Activated effector memory CD4-positive, alpha-beta T cell treated with Interleukin-2 at 50 U/mL for 16 hours (primary cell): ENCODE results near the gene CATSPERE.
"Not testable (repeated sequence)": the region's sequence is repeated elsewhere in the genome, so short reads cannot be mapped to it uniquely, and the experiment has no call there.

ENCODE experiments used
- DNase-seq: peaks from one replicate; pipeline ENCODE4 v3.0.0-alpha.2; 2020

CATSPERE gene

DNA sequence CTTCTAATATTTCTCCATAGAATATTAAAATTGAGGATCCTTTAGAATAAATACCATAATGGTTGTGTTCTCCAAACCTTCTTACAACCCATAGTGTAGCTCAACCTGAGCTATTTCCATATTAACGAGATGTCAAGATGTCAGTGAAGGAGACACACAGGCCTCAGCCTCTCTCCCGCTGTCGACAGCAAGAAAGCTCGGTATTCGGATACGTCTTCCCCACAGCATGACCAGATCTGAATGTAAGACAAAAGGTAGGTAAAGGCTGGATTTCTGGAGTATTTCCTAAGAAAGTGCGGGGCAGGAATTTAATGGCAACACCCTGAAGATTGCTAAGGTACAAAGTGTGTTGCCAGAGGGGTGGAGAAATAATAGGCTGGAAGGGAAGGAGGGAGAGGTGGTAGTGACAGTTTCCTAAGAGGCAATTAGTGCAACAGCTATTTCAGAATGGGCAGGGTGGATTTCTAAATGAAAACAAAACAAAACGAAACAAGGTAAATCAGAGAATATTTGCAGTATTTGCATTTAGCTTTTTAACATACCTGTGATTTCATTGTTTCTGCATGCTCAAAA, 11.1 kb upstream of the CATSPERE start:
- DNase-seq = no peak

DNA sequence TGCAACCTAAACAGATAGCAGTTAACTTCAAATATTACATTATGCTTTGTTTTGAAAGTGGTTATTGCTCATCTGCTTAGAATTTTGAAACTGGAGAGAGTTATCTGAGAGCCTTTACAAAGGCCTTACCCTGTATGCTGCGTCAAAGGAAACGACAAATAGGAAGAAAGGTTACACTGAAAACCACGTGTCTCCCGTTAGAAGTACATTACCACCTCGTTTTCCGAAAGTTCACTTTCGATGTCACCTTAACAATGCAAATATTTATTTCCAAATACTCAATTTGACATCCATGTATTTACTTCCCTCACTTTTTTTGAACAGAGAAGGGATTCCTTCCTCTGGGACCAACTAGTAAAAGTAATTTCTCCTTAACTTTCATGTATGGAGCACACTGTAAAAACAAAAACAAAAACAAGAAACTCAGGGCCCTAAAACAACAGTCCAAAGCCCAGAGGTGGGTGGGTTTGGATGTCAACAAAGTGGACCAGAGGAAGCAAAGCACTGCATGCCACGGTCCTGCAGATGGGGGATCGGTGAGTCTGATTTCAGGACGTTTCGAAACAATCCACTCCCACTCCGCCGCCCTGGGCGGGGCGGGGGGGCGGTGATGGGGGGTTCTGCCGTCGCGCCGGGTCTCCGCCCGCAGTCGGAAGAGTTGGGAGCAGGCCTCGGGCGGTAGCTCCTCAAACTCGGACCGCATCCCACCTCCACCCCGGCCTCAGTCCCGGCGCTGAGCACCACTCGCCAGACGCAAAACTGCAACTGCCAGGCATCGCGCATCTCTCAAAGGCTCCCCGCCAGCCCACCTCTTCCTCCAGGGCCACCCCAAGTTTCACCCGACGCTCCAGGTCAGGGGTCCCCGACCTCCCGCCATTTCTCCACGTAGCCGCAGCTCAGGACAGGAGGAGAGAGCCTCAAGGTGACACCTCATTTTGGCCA, 10.2 kb upstream of the CATSPERE start:
- peak; percentile 51 for DNase-seq

DNA sequence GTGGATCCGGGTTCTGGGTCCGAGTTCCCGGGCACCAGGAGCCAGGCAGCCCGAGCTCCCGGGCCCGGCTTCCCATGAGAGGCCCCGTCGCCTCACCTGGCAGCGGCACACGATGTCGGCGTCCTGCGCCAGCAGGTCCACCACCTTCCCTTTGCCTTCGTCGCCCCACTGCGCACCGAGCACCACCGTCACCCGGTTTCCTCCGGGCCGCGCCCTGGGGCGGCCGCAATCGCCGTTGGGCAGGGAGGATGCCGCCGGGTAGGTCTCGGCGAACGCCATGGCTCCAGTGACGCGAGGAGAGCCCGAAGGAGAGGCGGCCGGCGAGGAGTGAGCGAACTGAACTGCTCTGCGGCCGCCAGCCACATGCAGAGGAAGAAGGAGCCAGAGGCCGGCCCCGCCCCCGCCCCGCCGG, 9.5 kb upstream of the CATSPERE start, which contains the start of gene ADSS2:
TSS of gene ADSS2 (minus strand) at position 371 of the 412 bp plus-strand sequence. CDS start at position 279, 92 bp downstream.
- DNase-seq = no peak

DNA sequence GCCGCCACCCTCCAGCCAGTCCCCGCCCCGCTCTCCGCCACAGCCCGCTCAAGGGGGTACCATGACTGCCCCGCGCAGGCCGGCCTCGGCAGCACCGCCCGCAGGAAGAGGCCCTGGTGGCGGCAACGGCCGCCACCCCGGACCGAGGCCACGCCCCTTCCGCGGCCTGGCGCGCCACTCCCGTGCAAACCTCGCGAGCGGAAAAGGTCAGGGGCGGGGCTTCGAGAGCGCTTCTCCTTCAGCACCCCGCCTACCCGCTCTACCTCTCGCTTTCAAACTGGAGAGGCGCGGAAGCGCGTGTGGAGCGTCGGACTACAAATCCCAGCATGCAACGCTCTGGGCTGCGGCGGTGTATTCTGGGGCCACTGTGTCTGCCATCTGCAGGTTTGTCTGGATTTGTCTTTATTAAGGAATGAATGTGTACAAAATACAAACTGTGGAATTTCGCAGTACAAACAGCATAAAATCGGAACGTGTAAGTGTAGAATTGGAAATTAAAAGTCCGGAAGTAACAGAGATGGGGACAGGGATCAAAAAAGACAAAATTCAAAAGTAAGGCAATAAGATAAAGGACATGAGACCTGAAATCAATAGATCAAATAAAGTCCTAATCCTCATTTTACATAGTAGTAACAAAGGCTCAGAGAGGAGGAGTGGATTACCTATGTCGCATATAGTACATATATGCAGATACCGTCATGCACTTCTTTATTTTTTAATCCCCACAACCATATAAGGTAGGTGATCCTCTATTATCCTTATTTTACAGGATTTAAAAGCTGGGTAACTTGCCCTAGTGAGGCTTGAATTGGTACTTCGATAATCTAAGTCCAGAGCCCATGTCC, 8.9 kb upstream of the CATSPERE start:
- peak; percentile 98 for DNase-seq

DNA sequence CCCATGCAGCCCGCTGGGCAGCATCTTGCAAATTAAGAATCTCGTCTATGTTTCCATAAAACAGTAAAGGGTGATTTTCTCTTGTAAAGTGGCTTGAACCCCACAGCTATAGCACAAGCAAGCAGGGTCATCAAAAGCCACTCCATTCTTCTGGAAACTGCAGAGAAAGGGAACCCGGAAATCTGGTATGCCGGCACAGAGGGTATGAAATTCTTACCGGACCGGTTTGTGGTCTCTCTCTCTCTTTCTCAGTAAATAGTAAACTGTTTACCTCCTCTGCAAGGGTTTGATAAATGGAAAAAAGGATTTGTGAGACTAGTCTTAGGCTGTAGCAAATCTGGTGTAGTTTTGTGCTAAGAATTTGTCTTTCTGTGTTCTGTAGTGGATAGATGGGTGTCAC, 6.7 kb upstream of the CATSPERE start:
- no peak for DNase-seq

DNA sequence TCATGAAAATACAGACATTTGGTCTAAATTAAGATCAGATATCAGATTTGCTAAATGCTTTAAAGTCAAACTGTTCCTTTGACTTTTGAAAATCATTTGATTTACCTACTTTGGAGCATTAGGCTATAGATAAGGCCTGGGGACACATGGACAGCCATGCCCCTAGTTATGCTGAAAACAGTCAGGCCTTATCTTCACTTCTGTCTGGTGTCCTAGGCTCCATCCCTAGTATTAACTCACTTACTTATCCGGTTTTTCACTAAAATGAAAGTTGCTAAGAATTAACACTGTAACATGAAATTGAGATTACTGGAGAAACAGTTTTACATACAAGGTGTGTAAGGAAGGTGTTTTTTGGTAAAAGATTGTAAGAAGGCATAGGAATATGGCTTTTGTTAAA, 4.5 kb upstream of the CATSPERE start:
- no peak for DNase-seq

DNA sequence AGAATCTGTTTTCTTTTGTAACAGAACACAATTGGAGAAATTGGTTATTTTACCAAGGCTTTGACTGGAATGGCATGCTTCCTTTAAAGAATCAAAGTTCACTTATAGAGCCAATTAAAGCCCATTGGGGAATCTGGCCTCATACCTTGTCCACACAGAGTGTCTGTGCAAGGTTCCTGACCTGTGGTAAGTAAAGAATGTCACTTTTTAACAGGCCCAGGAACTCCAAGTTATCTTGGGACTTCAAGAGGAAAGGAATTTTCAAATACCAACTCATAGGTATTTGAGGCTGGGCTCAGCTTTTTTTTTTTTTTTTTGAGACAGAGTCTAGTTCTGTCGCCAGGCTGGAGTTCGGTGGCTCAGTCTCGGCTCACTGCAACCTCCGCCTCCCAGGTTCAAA, 2.3 kb upstream of the CATSPERE start:
- DNase-seq = no peak

DNA sequence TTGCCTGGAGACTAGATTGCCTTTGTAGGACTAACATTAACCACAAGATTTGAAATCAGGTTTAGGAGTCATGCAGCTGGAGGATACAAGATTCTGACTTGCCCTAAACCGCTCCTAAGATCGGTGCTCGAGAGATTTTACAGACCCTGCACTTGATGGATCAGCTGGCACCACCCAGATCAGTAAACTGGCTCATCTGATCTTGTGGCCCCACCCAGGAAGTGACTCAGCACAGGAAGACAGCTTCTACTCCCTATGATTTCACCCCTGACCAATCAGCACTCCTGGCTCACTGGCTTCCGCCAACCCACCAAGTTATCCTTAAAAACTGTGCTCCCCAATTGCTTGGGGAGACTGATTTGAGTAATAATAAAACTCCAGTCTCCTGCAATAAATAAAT, 876 bp upstream of the CATSPERE start:
- DNase-seq = no peak

DNA sequence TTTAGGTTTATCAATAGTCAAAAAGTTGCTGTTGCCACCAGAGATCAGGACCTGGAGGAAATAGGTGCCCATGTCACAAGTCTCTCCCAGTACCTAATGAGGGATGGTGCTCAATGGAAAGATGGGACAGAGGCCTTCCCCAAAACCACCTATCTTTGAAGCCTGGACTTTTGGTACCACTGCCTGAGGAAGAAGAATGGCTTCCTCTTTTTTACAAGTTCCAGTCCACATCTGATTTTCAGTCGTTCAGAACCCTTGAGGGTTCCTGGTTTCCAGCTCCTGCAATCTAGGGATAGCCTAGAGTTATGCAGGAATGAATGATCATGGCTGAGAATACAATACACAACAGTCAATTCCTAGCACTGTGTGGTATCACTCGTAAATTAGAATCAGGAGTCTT, 5.7 kb downstream of the CATSPERE start:
- DNase-seq = no peak

DNA sequence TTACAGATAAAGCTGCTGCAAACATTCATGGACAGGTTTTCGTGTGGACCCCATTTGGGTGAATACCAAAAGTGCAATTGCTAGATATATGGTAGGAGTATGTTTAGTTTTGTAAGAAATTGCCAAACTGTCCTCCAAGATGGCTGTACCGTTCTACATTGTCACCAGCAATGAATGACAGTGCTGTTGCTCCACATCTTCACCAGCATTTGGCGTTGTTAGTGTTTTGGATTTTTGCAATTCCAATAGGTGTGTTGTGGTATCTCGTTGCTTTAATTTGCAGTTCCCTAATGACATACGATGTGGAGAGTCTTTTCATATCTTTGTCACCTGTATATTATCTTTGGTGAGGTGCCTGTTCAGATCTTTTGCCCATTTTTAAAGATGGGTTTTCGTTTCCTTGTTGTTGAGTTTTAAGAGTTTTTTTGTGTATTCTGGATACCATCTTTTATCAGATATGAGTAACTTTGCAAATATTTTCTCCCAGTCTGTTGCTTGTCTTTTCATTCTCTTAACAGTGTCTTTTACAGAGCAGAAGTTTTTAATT, 12.1 kb downstream of the CATSPERE start:
- DNase-seq = no peak

DNA sequence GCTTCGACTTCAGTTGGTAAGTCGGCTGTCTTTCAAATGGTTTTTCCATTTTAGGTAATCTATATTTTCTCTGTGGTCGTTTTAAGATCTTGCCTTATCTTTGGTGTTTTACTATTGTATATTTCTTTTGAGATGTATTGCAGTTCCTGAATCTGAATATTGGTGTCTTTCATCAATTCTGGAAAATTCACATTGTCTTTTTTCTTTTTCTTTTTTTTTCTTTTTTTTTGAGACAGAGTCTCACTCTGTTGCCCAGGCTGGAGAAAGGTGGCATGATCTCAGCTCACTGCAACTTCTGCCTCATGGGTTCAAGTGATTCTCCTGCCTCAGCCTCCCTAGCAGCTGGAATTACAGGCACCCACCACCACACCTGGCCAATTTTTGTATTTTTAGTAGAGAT, 23.9 kb downstream of the CATSPERE start:
- DNase-seq = not testable (repeated sequence)

DNA sequence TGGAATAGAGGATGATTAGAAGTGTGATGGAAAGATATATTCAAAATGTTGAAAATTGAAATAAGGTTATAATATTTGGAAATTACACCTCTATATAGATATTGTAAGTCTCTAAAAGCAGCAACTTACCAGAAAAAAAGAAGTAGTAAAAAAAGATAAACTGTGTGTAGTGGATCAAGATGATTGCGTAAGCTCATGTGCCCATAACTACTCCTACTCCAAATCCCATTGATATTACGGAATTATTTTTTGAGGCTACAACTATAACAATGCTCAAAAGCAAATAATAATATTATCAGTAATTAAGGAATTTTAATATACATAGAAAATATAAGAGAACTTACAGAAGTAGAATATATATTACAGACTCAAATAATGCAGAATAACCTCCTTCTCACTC, 33.6 kb downstream of the CATSPERE start:
- no peak for DNase-seq

DNA sequence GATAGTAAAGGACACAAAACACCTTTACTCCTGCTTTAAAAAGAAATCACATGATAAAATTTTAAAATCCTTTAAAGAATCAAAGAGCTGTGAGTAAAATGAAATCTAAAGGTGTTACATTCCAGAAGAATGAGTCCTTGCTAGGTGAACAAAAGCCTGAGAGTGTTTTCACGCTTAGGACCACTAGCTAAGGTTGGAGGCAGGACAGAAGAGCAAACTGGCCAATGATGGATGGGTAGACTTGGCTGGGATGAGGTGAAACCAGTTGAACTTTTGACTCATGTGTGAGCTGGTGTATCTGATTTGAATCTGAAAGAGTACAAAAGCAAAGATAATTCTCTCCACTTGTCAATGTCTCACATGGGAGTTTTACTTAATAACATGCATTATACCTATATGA, 35.1 kb downstream of the CATSPERE start:
- DNase-seq = no peak

DNA sequence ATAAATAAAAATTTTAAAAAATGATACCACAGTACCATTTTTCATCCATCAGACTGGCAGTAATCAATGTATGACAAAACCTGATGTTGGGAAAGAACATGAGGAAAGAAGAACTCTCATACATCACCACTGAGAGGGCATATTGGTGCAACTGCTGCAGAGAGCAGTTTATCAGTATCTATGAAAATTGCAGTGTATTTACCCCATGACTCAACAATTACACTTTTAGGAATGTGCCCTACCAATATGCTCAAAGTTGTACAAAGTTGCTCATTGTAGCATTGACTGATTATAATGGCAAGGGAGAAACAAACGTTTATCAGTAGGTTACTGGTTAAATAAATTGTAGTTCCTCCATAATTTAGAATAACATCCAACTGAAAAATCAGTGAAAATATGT, 36.7 kb downstream of the CATSPERE start:
- no peak for DNase-seq

DNA sequence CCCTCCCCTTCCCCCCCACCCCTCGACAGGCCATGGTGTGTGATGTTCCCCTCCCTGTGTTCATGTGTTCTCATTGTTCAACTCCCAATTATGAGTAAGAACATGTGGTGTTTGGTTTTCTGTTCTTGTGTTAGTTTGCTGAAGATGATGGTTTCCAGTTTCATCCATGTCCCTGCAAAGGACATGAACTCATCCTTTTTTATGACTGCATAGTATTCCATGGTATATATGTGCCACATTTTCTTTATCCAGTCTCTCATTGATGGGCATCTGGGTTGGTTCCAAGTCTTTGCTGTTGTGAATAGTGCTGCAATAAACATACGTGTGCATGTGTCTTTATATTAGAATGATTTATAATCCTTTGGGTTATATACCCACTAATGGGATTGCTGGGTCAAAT, 38.4 kb downstream of the CATSPERE start:
- DNase-seq = not testable (repeated sequence)

DNA sequence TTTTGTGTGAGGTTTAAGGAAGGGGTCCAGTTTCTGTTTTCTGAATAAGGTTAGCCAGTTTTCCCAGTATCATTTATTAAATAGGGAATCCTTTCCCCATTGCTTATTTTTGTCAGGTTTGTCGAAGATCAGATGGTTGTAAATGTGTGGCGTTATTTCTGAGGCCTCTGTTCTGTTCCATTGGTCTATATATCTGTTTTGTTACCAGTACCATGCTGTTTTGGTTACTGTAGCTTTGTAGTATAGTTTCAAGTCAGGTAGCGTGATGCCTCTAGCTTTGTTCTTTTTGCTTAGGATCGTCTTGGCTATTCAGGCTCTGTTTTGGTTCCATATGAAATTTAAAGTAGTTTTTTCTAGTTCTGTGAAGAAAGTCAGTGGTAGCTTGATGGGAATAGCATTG, 39.4 kb downstream of the CATSPERE start:
- DNase-seq = not testable (repeated sequence)

DNA sequence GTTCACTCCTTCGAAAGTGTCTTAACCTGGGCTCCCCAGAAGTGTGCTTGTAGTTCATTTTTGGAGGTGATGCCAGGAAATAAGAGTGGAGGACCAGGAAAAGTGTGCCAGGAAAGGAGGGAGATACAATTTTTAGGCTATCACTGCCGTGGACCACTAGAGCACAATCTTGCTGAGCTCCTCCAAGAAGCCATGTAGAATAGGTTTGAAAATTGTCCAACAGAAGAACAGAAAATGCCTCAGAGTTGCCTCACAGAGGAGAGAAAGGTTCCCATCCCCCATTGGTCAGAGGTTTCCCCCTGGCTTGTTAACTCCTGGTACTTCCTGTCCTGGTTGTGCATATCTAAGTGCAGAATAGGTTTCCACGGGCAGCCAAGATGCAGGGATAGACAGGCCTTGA, 41.6 kb downstream of the CATSPERE start:
- DNase-seq = no peak

DNA sequence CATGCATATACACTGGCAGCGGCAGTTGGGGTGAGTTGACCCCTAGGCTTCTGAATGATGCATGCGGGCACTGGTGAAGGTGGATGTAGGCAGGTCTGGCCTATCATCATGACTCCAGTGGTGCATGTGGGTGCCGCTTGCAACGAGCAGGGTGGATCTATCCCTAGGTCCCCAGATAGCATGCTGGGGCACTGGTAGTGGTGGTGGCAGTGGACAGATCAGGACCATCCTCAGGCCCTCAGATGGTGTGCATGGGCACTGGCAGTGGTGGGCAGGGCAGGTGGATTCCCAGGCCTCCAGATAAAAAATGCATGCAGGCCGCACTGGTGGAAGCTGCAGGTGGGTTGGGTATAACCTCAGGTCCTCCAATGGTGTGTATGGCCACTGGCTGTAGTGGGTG, 52.4 kb downstream of the CATSPERE start:
- no peak for DNase-seq

DNA sequence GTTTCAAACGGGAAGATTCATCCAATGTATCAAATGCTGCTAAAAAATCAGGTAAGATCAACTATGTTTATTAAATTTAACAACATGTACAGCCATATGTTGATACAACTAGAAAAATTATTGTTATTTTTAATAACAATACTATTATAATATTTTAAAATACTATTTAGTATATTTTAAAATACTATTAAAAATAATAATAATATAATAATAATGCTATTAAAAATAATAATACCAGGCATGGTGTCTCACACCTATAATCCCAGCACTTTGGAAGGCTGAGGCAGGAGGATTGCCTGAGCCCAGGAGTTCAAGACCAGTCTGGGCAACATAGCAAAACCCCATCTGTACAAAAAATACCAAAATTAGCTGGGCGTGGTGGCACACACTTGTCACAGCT, 54.6 kb downstream of the CATSPERE start:
- no peak for DNase-seq

DNA sequence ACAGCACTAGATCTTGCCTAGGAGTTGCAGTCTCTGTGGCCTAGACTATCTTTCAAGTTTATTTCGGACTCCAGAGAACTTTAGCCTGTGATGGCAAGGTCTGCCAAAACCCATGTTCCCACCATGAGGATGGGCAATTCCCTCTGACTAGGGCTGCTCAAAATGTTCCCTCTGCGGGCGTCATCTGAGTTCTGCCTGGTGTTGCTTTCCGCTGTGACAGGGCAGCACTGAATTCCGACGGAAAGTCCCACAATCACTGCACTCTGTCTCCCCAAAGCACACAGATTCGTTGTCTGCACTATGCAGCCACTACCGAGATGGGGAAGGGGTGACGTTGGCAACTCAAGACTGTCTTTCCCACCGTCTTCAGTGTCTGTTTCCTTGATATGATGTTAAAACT, 75.2 kb downstream of the CATSPERE start:
- no peak for DNase-seq

DNA sequence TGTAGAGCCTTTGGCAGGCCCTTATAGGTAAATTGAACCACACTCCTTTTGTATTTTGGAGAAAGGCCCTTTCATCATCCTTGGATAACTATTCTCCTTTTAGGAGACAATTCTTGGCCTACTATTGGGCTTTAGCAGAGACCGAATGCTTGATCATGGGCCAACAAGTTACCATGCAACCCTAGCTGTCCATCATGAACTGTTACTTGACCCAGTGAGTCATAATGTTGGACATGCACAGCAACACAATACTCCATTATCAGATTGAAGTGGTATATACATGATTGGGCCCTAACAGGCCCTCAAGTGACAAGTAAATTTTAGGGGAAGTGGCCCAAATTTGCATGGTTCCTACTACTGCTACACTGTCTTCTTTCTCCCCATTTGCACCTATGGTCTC, 84.4 kb downstream of the CATSPERE start:
- no peak for DNase-seq

DNA sequence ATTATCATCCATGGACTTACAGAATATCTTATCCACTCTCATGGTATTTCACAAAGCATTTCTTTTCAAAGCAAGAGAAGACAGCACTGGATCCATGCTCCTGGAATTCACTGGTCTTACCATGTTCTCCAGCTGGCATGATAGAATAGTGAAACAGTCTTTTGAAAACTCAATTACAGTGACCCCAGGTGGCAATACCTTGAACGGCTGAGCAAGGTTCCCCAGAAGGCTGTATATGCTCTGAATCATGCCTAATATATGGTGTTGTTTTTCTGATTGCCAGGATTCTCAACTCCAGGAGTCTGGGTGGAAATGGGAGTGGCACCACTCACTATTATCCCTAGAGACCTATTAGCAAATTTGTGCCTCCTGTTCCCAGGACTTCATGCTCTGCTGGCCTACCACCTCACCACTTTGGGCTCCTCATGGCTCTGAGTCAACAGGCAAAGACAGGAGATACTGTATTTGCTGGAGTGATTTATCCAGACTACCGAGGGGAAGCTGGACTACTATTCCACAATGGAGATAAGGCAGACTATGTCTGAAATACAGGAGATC, 87.6 kb downstream of the CATSPERE start:
- no peak for DNase-seq

DNA sequence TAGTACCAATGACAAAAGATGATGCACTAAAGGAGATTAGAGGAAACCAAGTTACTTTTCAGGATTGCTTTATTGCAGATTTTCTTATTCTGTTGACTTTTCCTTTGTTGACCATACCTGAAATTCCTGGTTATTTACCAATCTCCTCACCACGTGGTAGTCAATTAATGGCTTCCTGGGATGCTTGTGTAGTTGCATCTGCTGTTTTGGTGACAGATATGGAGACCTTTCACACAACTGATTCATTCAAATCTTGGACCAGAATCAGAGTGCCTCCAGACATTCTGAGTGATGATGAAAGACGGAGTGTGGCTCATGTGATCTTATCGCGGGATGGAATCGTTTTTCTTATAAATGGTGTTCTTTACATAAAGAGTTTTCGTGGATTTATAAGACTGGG, 91.3 kb downstream of the CATSPERE start:
- DNase-seq = no peak
